Activated CD4-positive, alpha-beta T cell treated with anti-CD3 and anti-CD28 coated beads for 48 hours (primary cell): ENCODE results near the gene TK1.

Source experiments
- DNase-seq: peaks from one replicate; pipeline ENCODE4 v3.0.0-alpha.2; 2020

Gene TK1

GRCh38 chr17:78132767-78133178 is 54.1 kb downstream of the TK1 start:
- no peak for DNase-seq

GRCh38 chr17:78132084-78132676 is 54.7 kb downstream of the TK1 start:
- peak; percentile 74 for DNase-seq

- DNase-seq = peak; percentile 66
These were observed 55.4 kb downstream of the TK1 start for GRCh38 chr17:78131172-78132083.

- peak; percentile 81 for DNase-seq
These were observed 56.3 kb downstream of the TK1 start, which contains the start of gene TMC8 for GRCh38 chr17:78130437-78131101. Gene TMC8 (plus strand): TSS chr17:78130771. CDS start chr17:78131589, 818 bp downstream.

GRCh38 chr17:78130090-78130436 is 56.8 kb downstream of the TK1 start:
- peak; percentile 21 for DNase-seq

- peak; percentile 55 for DNase-seq
These were observed 57.3 kb downstream of the TK1 start for GRCh38 chr17:78129351-78130089.

- DNase-seq = peak; percentile 71
These were observed 58.1 kb downstream of the TK1 start, which contains the start of gene TMC6 for GRCh38 chr17:78128551-78129350. Gene TMC6 (minus strand): TSS chr17:78128755. CDS start chr17:78126832, 1,923 bp downstream.

GRCh38 chr17:78127888-78128550 is 58.8 kb downstream of the TK1 start:
- DNase-seq = peak; percentile 33

GRCh38 chr17:78127239-78127887 is 59.5 kb downstream of the TK1 start:
- DNase-seq = peak; percentile 73

GRCh38 chr17:78126895-78127238 is 60.0 kb downstream of the TK1 start:
- DNase-seq = no peak

- DNase-seq = peak; percentile 22
These were observed 60.6 kb downstream of the TK1 start for GRCh38 chr17:78125976-78126894.

GRCh38 chr17:78125138-78125913 is 61.5 kb downstream of the TK1 start:
- DNase-seq = peak; percentile 52

GRCh38 chr17:78124836-78125137 is 62.1 kb downstream of the TK1 start:
- DNase-seq = no peak
